Skeletal muscle satellite cell (primary cell): ENCODE measurements around the gene SLC22A12.

Experiments
- H3K27me3 ChIP-seq: 2 replicates; pipeline ENCODE4 v1.7.0; 2013; ENCODE audit warnings: low read length; ENCODE audit not compliant: control insufficient read depth, insufficient read depth
- H3K36me3 ChIP-seq: 2 replicates; pipeline ENCODE4 v1.7.0; 2013; ENCODE audit warnings: mild to moderate bottlenecking, control low read depth, low read length; ENCODE audit not compliant: insufficient read depth
- H3K4me1 ChIP-seq: 2 replicates; pipeline ENCODE4 v1.7.0; 2013; ENCODE audit warnings: low read length; ENCODE audit not compliant: control insufficient read depth, insufficient read depth
- H3K4me2 ChIP-seq: 2 replicates; pipeline ENCODE4 v1.7.0; 2013; ENCODE audit warnings: mild to moderate bottlenecking, low read length
- H3K4me3 ChIP-seq: 2 replicates; pipeline ENCODE4 v1.7.0; 2013; ENCODE audit warnings: low read length
- H3K9ac ChIP-seq: 2 replicates; pipeline ENCODE4 v1.7.0; 2013; ENCODE audit warnings: mild to moderate bottlenecking, low read depth, low read length, moderate library complexity
- H3K9me3 ChIP-seq: replicated peaks from 2 replicates; pipeline ENCODE4 v1.7.0; 2013; ENCODE audit warnings: mild to moderate bottlenecking, control low read depth, low read length

SLC22A12 gene

GRCh38 chr11:64624883-64625481 is 34.0 kb downstream of the SLC22A12 start:
- Histone ChIP-seq H3K36me3 (peaks cover 8% of the 10 kb centered on the region), H3K4me1 (no peaks in the 10 kb centered on the region), H3K9ac (no peak overlapping the region), H3K9me3 (no peaks in the 10 kb centered on the region), H3K4me2 (no peak overlapping the region), H3K27me3 (no peaks in the 10 kb centered on the region), H3K4me3 (no peak overlapping the region)

- H3K36me3 ChIP-seq = peaks cover 7% of the 10 kb centered on the region
- H3K4me3 ChIP-seq = no peak overlapping the region
- H3K4me1 ChIP-seq = no peaks in the 10 kb centered on the region
- no peak overlapping the region for H3K4me2 ChIP-seq
- no peak overlapping the region for H3K9ac ChIP-seq
- no peaks in the 10 kb centered on the region for H3K9me3 ChIP-seq
- no peaks in the 10 kb centered on the region for H3K27me3 ChIP-seq
These were observed 35.6 kb downstream of the SLC22A12 start for GRCh38 chr11:64626637-64627036.

GRCh38 chr11:64627371-64627770 is 36.4 kb downstream of the SLC22A12 start:
- Histone ChIP-seq H3K9ac (no peak overlapping the region), H3K36me3 (peaks cover 2% of the 10 kb centered on the region), H3K27me3 (no peaks in the 10 kb centered on the region), H3K9me3 (no peaks in the 10 kb centered on the region), H3K4me1 (no peaks in the 10 kb centered on the region), H3K4me3 (no peak overlapping the region), H3K4me2 (no peak overlapping the region)

GRCh38 chr11:64628596-64628995 is 37.6 kb downstream of the SLC22A12 start:
- Histone ChIP-seq H3K4me2 (no peak overlapping the region), H3K9ac (no peak overlapping the region), H3K9me3 (no peaks in the 10 kb centered on the region), H3K4me3 (no peak overlapping the region), H3K27me3 (no peaks in the 10 kb centered on the region), H3K36me3 (no peaks in the 10 kb centered on the region), H3K4me1 (no peaks in the 10 kb centered on the region)

GRCh38 chr11:64629103-64629502 is 38.1 kb downstream of the SLC22A12 start:
- no peak overlapping the region for H3K4me3 ChIP-seq
- no peaks in the 10 kb centered on the region for H3K4me1 ChIP-seq
- H3K9ac ChIP-seq = no peak overlapping the region
- no peaks in the 10 kb centered on the region for H3K36me3 ChIP-seq
- no peaks in the 10 kb centered on the region for H3K9me3 ChIP-seq
- H3K4me2 ChIP-seq = no peak overlapping the region
- no peaks in the 10 kb centered on the region for H3K27me3 ChIP-seq

GRCh38 chr11:64629796-64630562 is 39.0 kb downstream of the SLC22A12 start:
- Histone ChIP-seq H3K4me2 (no peak overlapping the region), H3K27me3 (no peaks in the 10 kb centered on the region), H3K9me3 (no peaks in the 10 kb centered on the region), H3K4me3 (no peak overlapping the region), H3K4me1 (no peaks in the 10 kb centered on the region), H3K9ac (no peak overlapping the region), H3K36me3 (no peaks in the 10 kb centered on the region)

- H3K4me1 ChIP-seq = no peaks in the 10 kb centered on the region
- H3K4me3 ChIP-seq = no peak overlapping the region
- no peak overlapping the region for H3K4me2 ChIP-seq
- H3K36me3 ChIP-seq = no peaks in the 10 kb centered on the region
- no peak overlapping the region for H3K9ac ChIP-seq
- no peaks in the 10 kb centered on the region for H3K27me3 ChIP-seq
- no peaks in the 10 kb centered on the region for H3K9me3 ChIP-seq
These were observed 40.7 kb downstream of the SLC22A12 start for GRCh38 chr11:64631675-64632074.

GRCh38 chr11:64632237-64632636 is 41.2 kb downstream of the SLC22A12 start:
- Histone ChIP-seq H3K4me3 (no peak overlapping the region), H3K27me3 (no peaks in the 10 kb centered on the region), H3K9ac (no peak overlapping the region), H3K4me2 (no peak overlapping the region), H3K4me1 (no peaks in the 10 kb centered on the region), H3K9me3 (no peaks in the 10 kb centered on the region), H3K36me3 (no peaks in the 10 kb centered on the region)

- Histone ChIP-seq H3K4me3 (no peak overlapping the region), H3K36me3 (no peaks in the 10 kb centered on the region), H3K4me2 (no peak overlapping the region), H3K27me3 (no peaks in the 10 kb centered on the region), H3K4me1 (no peaks in the 10 kb centered on the region), H3K9ac (no peak overlapping the region), H3K9me3 (no peaks in the 10 kb centered on the region)
These were observed 41.6 kb downstream of the SLC22A12 start for GRCh38 chr11:64632654-64633053.

- H3K4me1 ChIP-seq = peaks cover 5% of the 10 kb centered on the region
- no peak overlapping the region for H3K9ac ChIP-seq
- no peaks in the 10 kb centered on the region for H3K9me3 ChIP-seq
- no peak overlapping the region for H3K4me3 ChIP-seq
- H3K36me3 ChIP-seq = no peaks in the 10 kb centered on the region
- H3K4me2 ChIP-seq = no peak overlapping the region
- peaks cover 10% of the 10 kb centered on the region for H3K27me3 ChIP-seq
These were observed 42.6 kb downstream of the SLC22A12 start for GRCh38 chr11:64633555-64634159.

- H3K4me2 ChIP-seq = peak overlapping the region; percentile 52
- H3K9me3 ChIP-seq = no peaks in the 10 kb centered on the region
- H3K4me3 ChIP-seq = peak overlapping the region; percentile 30
- H3K4me1 ChIP-seq = peaks cover 5% of the 10 kb centered on the region
- no peaks in the 10 kb centered on the region for H3K36me3 ChIP-seq
- peaks cover 38% of the 10 kb centered on the region for H3K27me3 ChIP-seq
- H3K9ac ChIP-seq = no peak overlapping the region
These were observed 46.5 kb downstream of the SLC22A12 start for GRCh38 chr11:64637334-64638017.
